Measurements from ENCODE around the gene CEP57.
"Not testable (repeated sequence)": the region's sequence is repeated elsewhere in the genome, so short reads cannot be mapped to it uniquely, and the experiment has no call there.

CEP57 gene

DNA sequence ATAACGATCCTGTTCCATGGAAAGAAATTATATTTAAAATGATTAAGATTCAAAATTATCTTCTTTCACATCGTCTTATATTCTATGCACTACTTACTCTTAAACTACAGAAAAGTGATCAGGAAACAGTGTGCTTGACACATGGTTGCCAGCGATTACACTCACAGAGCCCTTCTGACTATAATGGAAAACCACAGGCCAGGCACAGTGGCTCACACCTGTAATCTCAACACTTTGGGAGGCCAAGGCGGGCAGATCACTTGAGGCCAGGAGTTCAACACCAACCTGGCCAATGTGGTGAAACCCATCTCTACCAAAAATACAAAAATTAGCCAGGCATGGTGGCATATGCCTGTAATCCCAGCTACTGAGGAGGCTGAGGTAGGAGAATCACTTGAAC lies 69.7 kb downstream of the CEP57 start:
- DNase-seq (ENCODE audit: low spot score), result not testable (repeated sequence)

DNA sequence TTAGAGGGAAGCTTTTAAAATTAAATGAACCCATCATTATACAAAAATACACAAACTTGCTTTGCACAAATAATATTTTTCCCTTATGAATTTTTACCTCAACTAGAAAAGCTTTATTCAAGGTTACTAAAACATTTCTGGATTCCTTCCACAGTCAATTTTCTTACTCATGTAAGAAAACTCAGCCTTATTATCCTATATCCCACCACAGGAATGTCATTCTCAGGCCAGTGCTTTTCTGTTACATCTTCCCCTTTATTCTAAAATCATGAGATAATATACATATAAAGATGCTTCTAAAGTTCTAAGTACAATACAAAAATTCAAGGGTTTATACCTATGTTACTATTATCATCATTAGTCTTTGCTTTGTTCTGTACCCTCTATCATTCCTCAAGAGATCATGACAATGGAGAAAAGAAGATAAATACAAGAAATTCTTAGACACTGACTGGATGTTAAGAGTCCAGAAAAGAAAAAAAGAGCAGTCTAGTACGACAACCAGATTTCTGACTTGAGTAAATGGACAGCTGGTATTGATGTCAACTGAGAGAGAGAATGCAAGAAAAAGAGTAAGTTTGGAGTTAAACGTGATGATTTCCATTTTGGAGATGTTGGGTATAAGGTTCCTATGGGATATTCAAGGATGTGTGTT lies 73.3 kb downstream of the CEP57 start:
- no peak for DNase-seq (ENCODE audit: low spot score)

DNA sequence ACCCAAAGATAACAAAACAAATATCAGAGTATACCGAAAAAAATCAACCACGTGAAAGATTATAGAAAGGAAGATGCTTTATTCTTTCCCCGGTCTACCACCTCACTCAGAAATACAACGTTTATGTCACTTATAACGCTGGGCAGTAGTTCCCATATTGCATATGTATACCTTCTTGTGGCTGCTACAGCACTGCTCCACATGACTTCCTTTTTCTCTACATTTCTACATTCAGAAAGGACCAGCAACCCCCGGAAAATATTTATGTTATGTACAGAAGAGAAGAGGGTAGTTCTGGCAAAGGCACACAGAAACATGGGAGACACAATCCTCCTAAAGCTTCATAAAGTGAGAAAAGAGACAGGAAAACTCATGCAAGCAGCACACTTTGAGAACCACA lies 76.8 kb downstream of the CEP57 start:
- no peak for DNase-seq (ENCODE audit: low spot score)

DNA sequence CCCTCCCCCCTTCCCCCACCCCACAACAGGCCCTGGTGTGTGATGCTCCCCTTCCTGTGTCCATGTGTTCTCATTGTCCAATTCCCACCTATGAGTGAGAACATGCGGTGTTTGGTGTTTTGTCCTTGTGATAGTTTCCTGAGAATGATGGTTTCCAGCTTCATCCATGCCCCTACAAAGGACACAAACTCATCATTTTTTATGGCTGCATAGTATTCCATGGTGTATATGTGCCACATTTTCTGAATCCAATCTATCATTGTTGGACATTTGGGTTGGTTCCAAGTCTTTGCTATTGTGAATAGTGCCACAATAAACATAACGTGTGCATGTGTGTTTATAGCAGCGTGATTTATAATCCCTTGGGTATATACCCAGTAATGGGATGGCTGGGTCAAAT lies 80.6 kb downstream of the CEP57 start:
- DNase-seq (ENCODE audit: low spot score), result not testable (repeated sequence)

DNA sequence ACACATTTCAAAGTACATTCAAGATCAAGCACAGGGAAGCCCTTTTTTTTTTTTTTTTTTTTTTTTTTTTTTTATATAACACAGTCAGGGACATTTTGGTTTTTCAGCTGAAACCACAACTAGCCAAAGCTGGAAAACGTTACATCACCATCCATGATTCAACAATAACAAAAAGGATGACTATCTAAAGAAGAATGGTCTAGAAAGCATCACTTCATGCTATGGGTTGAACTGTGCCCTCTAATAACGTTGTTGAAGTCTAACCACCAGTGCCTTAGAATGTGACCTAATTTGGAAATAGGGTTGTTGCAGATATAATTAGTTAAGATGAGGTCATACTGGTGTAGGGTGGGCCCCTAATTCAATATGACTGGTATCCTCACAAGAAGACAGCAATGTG lies 87.0 kb downstream of the CEP57 start:
- no peak for DNase-seq (ENCODE audit: low spot score)
